Panc1 (cell line): ENCODE measurements around the gene CELA3A.
"Not testable (repeated sequence)": the region's sequence is repeated elsewhere in the genome, so short reads cannot be mapped to it uniquely, and the experiment has no call there.

Experiments used
- CTCF ChIP-seq: fragments of 450-650 bp; IDR thresholded peaks from 2 replicates; pipeline ENCODE4 v1.5.1; 2017; ENCODE audit warnings: mild to moderate bottlenecking
- POLR2AphosphoS5 ChIP-seq: IDR thresholded peaks from 2 replicates; pipeline ENCODE4 v1.6.1; 2012; ENCODE audit warnings: mild to moderate bottlenecking, low read depth, low read length, moderate library complexity
- REST ChIP-seq, 2 experiments: IDR thresholded peaks; 2 replicates each; pipeline ENCODE4 v1.6.1; 2011 to 2012; ENCODE audit warnings: low read depth in 2 of 2, control low read depth in 1 of 2, low read length in 1 of 2, mild to moderate bottlenecking in 1 of 2, moderate library complexity in 1 of 2; ENCODE audit not compliant: insufficient read depth in 1 of 2
- SIN3A ChIP-seq: IDR thresholded peaks from 2 replicates; pipeline ENCODE4 v1.6.1; 2012; ENCODE audit warnings: low read depth, mild to moderate bottlenecking, low read length, moderate library complexity, borderline replicate concordance; ENCODE audit not compliant: insufficient read depth
- TCF7L2 ChIP-seq: IDR thresholded peaks from 2 replicates; pipeline ENCODE4 v1.6.1; 2011; ENCODE audit warnings: mild to moderate bottlenecking, low read depth, low read length, inconsistent platforms

DNA sequence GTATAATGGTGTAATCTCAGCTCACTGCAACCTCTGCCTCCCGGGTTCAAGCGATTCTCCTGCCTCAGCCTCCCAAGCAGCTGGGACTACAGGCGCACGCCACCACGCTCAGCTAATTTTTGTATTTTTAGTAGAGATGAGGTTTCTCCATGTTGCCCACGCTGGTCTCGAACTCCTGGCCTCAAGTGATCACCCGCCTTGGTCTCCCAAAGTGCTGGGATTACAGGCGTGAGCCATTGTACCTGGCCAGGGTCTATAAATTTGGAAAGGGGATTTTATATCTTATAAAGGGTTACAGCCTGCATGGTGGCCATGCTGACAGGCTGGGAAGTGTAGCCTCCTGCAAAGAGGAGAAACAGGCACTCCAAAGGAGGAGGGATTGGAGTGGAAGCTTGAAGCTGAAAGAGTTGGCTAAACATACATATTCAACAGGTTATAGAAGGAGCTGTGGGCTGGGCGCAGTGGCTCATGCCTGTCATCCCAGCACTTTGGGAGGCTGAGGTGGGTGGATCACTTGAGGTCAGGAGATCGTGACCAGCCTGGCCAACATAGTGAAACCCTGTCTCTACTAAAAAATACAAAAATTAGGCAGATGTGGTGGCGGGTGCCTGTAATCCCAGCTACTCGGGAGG lies 13.2 kb downstream of the CELA3A start:
- TF ChIP-seq CTCF; POLR2AphosphoS5; REST (IDR thresholded peaks at IDR 0.05; ENCODE audit: insufficient read depth in 1 of 2, low read depth in 2 of 2, low read length in 1 of 2); SIN3A; TCF7L2: not testable (repeated sequence)
